Inferior parietal cortex (tissue), 1 donor: Measurements from ENCODE around the gene LAPTM4A.
A peak's percentile ranks its signal among the peaks of the same experiment; 100 is the strongest.
"Not testable (repeated sequence)": the region's sequence is repeated elsewhere in the genome, so short reads cannot be mapped to it uniquely, and the experiment has no call there.

Experiments used
- DNase-seq: peaks from one replicate; pipeline ENCODE4 v3.0.0-alpha.2; 2016; ENCODE audit errors: extremely low spot score

Gene LAPTM4A

DNA sequence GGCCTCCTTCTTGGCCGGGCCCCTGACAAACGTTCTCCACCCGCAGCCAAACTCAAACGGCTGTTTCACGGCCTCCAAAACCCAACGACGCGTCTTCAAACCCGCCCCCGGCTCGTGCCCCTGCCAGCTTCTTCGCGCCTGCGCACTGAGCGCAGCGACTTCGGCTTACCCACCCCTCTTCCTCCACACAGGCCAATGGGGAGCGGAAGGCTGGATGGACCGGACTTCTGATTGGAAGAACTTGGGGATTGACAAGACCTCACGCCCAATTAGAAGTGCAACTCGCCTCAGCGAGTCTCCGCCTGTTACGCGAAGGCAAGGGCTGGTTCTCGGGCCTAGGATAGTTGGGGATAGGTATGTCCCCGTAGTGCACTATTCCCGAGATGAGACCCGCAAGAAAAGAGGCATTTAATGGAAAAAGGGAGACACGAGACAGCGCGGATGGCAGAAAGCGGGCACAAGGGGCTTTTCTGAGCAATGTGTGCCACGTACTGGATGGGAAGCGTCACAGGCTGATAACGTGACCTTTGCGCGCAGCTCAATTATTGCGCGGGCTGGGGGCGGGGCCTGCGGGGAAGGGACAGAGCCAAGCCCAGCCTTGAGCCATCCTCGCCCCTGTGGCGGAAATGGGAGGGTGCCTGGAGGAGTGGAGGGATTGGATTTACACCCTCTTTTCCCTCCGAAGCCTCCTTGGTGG, at the start of gene LAPTM4A:
LAPTM4A (minus strand) TSS at position 97 of the 697 bp plus-strand sequence. CDS start 108 bp downstream, outside the sequence.
- DNase-seq: peak; percentile 99

DNA sequence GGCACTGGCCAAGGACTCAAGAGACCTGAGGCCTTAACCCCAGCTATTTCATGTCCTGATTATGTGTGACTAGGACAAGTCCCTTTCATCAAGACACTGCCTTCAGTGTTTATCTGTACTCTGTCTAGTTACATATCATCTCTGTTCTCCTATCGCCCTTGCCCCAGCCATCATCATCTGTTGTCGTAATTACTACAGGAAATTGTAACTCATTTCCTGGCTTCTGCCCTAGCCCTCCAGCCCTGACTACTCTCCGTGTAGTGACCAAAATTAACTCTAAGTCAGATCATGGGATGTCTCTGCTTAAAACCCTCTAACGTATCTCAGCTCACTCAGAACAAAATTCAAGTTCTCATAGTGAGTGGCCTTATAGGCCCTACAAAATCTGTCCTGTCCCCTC, 49.3 kb upstream of the LAPTM4A start:
- DNase-seq: no peak

DNA sequence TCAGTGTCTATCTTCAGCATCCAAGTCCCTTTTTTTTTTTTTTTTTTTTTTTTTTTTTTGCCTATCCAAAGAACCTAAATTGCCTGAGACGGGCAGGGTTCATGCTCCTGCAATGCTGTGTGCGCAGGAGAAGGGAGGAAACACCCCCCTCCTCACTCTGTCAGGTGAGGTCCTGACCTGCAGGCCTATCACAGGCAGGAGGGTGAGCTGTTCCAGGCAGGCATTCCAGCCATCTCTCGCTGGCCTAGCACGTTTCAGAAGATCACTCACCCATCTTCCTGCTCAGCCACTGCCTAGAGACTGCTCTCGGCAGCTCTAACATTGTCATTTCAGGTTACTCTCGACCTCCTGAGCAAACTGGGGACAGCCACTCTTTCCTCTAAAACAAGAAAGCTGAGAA, 48.4 kb upstream of the LAPTM4A start:
- DNase-seq: no peak

DNA sequence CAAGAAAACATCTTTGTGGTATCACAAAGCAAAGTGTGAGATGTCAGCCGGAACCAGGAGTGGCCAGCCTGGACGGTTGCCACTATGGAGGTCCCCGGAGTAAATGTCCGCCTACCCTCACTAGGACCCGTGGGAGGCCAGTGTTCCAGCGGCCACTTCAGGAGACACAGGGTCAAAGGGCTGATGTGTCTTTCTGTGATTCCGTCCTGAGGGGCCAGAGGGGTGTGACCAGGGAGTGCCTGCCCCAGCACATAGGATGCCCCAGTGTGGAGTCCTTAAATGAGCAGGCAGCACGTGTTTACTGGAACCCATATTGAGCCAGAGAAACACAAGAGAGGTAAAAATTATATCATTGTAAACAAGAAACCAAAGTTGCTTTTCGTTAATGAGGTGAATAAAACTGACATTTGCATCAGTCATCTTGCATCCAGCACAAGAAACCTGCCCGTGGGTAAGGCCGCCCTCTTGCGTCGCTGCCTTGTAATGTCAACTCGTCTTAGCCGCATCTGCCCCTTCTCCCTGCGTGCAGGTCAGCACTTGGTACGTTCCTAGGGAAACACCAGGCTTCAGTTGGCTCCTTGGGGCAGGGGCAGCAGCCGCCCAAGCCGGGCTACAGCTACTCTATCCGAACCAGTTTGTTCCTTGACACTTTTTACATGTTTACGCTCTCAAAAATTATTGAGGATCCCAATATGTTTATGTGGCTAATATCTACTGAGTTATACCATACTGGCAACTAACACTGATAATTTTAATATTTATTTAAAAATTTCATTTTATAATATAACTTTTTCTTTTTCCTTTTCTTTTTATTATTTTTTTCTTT, 46.7 kb upstream of the LAPTM4A start:
- DNase-seq: peak; percentile 80

DNA sequence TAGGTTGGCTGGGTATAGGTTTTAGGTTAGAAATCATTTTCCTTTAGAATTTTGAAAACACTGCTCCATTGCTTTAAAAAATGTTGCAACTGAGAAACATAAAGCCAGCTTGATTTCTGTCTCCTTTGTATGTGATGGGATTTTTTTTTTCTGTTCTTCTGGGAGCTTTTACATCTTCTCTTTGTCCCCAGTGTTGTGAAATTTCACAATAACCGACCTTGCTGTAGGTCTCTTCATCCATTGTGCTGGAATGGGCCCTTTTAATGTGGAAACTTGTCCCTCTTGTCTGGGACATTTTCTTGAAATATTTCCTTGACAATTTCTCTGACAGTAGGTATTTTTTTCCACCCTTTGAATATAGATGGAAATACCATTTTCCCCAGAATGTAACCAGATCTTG, 44.0 kb upstream of the LAPTM4A start:
- no peak for DNase-seq

DNA sequence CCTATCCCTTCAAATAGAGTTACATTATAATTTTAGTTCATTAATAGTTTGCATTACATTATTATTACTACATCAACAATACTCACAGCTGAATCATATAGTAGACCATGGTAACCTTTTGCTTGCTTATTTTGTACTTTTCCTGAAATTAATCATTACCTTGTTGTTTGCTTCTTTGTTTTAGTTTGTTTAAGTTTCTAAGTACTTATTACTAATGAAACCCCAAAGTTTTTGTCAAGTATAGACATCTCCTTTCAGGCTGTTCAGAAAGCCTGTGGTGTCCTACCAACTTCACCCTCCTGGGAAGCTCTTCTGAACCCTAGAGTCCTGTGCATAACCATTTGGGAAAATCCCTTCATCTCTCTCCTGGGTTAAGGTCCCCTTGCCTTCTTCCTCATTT, 43.5 kb upstream of the LAPTM4A start:
- no peak for DNase-seq

DNA sequence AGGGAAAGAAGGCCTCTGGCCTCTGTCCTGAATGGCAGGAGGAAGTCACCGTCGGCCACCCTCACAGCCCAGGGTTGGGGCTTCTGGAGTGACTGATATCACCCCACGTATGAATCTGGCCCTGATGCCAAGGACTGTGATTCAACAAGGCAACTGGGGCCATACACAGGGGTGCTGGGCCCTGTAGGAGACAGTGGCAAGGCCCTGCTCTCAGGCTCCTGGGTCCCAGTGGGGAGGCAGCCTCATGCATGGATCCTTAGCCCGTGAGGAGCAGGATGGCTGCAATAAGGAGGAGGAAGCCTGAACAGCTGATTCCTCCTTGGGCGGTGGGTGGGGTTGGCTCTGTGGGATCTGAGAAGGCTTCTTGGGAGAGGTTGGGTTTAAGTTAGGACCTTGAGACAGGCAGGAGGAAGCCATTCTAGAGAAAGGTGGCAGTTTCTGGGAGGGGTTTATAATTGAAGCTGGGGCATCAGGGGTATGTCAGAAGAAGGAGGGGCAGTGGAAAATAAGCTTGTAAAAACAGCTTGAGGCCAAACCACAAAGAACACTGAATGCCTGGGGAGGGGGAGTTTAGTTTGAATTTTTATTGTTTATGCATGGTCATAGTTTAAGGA, 42.8 kb upstream of the LAPTM4A start:
- no peak for DNase-seq

DNA sequence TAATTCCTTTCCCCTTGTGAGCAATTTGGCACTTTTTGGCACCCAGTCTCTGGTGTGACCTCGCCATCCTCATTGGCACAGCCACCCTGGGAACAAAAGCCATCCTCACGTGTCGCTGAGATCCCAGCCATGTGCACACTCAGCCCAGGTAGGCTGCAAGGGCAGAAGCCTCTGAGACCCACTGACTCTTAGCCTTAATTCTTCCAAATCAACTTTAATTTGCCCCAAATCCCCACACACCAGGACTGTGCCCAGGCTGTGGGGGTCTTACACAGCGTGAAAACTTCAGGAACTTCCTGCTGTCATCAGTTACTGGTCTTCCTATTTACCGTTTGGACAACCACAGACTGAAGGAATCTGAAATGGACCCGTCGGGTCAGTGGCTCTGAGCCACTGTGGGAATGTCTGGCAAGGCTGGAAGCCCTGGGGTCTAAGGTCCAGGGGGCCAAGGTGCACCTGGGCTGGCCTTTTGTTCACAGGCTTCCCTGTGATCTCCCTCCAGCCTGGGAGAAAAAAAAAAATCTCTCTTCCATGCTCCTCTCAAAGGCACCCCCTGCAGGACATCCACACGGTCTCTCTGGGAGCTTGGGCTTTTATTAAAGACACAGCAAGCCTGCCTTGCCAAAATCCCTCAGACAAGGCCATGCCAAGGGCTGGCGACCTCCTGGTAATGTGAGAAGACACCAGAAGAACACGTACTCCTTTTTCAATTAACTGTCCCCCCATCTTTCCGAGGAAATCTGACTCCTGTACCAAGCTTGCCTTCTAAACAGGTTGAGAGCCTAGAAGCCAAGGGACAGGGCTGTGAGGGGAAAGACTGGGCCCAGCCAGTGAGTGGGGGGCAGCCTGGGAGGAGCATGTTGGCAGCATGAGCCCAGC, 42.1 kb upstream of the LAPTM4A start:
- no peak for DNase-seq

DNA sequence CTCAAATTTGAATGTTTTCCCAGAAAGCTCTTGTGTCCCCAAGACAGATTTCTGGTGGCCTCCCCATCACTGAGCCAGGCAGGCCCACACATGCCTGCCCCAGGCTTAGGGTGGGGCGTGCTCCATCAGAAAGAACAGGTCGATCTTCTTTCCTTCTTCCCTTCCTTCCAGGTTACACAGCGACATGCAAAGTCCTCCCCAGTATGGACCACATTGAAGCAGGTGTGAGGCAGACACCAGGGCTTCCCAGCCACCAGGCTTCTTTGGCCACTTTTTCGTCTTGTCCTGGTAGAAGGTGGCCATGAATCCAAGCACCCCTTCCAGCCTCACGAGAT, 41.4 kb upstream of the LAPTM4A start:
- no peak for DNase-seq

DNA sequence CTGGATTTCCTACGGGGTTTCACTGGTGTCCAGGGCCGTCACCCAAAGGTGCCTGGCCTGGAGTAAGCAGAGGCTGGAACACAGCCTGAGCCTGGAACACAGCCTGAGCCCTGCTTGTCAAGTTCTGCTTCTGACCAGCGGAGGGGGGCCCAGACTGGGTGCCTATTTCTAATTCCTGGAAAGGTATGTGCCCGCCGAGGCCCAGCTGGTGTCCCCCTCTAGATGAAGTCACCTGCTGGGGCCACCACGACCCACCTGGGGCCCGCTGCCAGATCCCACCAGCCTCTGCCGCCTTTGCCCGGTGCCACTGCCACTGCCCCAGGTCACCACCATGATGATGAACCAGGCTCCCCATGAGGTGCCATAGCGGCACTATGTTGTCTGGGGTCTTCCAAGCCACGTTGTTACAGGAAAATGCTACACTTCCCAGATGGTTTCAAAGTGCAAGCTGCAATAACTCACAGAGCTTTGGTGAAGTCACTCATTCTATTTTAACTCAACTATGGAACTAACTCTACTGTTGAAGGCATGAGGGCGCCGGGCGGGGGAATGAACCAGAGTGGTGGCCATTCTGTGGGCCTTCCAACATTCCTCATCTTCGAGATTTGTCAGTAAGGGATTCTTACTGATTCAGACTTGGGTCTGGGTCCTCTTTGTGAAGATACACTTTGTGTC, 40.9 kb upstream of the LAPTM4A start:
- no peak for DNase-seq

DNA sequence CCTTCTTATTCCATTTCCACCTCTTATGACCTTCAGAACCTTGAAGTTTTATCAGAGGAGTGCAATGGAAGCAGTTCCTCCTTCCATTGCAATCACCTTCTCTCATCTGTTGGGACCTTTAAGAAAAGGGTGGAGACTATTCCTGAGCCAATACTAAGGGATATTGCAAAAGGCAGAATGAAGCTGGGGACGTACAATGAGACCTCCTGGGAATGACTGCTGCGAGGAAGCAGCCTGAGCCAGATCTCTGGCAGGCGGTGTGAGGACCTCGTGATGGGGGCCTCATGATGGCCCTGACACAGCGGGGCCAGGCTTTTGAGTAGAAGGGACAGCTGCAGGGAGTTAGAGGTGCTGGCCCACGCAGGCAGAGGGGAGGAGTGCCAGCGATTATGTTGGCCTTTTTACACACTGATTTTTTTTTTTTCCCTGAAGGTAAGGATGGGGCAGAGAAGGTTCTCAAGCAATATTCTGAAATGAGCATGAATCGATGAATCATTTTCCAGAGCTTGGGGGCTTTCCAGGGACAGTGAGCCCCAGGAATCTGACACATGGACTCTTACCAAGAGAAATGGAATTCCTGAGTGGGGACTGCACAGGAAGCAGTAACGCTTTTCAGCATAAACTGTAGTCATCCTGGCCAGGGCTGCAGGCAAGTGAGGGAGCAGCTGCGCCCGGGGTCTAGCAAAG, 40.0 kb upstream of the LAPTM4A start:
- DNase-seq: no peak

DNA sequence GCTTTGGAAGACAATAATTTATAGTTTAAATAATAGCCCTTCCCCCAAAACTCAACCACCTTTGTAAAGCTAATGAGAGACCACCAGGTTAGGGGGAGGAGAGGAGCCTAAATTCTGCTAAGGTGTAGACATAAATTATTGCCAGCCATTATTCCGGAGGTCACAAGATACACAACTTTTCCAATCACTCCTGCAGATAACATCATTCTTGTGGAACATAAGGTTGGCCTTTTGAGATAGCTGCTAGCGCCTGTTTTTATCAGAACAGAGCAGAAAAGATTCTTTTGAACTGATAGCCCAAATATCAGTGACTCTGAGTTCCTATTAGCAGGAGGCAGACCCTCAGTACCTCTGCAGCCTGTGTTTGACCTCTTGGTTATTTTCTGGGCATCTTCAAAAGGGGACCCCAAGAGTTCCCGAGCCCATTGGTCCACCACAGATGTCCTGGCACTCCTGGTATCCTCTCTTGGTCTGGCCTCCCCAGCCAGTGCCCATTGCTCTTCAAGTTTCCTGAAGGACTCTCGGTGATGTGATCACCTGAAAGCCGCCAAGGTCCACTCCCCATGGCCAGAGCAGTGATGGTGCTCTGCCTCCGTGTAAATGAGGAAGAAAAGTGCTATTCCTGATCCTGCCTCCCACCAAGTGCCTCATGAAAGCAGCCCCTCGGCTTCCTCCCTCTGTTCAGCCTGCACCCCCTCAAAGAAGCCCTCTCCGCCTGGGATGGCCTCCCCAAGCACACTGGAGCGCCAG, 38.5 kb upstream of the LAPTM4A start:
- DNase-seq: no peak

DNA sequence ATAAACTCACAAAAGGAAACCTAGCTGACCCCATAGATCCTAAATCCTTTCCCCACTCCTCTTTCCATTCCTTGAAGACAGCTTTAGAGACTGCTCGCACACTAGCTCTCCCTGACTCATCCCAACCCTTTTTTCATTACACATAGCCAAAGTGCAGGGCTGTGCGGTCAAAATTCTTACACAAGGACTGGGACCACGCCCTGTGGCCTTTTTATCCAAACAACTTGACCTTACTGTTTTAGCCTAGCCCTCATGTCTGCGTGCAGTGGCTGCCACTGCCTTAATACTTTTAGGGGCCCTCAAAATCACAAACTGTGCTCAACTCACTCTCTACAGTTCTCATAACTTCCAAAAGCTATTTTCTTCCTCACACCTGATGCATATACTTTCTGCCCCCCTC, 34.5 kb upstream of the LAPTM4A start:
- DNase-seq: not testable (repeated sequence)

DNA sequence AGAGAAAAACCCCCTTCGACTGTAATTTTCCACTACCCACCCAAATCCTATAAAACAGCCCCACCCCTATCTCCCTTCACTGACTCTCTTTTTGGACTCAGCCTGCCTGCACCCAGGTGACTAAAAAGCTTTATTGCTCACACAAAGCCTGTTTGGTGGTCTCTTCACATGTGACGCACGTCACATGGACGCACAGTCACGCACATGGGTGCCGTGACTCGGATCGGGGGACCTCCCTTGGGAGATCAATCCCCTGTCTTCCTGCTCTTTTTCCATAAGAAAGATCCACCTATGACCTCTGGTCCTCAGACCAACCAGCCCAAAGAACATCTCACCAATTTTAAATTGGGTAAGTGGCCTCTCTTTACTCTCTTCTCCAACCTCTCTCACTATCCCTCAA, 31.4 kb upstream of the LAPTM4A start:
- not testable (repeated sequence) for DNase-seq

DNA sequence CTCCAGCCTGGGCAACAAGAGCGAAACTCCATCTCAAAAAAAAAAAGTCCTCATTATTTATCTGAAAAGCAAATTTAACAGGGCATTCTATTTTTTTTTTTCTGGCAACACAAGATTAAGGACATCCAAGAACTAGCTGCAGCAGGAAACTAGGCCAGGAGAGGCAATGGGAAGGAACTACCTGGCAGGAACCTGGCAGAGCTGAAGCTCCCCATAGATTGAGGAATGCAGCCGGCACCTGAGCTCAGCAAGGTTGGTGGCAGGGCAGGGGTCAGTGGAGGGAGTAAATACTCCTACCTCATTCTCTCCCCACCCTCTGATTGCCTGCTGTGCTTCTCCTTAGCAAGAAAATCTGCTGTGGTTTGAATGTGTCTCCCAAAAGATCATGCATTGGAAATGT, 30.4 kb upstream of the LAPTM4A start:
- DNase-seq: no peak

DNA sequence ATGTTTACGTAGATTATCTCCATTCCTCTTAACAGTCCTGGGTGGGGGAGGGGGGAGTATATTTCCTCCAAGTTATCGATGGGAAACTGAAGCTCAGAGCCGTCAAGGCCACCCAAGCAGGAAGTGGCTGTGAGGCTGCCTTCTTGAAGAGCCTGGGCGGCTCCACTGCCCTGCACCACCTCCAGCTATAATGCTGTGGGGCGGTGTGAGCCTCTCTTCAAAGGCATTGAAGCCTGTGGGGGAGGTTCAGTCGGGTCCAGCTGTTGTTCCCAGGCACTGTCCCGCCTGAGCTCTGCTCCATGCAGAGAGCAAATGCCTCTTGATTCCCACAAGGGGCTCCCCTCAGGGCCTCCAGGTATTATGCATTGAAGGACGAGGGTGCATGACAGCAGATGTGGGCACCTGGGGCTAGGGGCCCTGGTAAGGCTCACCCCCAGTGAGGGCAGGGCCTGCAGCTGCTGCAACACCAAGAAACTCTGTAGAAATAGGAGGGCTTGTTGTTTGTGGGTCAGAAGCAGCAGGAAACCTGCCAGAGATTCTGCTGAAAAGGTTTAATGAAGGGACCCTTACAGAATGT, 29.5 kb upstream of the LAPTM4A start:
- no peak for DNase-seq

DNA sequence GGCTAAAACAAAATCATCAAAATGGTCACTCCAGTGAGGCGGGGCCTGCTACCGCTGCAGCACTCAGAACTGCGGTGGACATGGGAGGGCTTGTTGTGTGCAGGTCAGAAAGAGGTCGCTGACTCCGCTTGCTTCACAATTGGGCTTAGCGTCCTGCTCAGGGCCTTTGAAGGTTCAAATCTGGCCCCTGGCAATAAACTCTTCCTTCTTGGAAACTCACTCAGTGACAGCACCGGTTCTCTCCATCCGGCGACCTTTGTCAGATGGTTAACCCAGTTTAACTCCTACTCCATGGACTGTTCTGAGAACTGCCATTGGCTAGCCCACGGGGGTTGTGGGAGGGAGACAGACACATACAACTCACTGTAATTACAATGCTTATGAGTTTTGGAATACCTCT, 29.0 kb upstream of the LAPTM4A start:
- DNase-seq: no peak

DNA sequence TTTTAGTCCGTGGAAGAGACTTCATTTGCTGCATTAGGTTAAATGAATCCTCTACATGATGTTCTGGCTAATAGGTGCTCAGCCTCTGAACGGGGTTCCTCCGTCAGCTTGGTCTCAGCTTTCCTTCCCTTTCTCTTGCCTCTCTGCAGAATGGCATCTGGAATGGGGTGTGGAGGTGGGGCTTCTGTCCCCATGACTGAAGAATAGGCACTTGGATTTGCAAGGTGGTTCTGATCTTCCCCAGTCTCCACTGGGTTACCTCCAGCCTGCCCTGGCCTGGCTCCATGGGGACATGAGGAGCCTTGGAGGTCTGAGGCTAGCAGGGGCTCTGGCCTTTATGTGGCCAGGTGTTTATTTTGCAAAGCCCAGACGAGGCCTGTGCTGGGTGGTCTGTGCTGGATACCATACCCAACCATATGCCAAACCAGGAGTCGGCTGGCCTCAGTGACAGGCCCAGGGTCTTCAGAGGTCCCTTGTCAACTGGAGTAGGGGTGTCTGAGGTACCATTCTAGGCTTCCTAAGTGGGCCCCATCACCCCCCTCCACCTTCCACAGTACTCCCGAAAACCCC, 28.2 kb upstream of the LAPTM4A start:
- no peak for DNase-seq

DNA sequence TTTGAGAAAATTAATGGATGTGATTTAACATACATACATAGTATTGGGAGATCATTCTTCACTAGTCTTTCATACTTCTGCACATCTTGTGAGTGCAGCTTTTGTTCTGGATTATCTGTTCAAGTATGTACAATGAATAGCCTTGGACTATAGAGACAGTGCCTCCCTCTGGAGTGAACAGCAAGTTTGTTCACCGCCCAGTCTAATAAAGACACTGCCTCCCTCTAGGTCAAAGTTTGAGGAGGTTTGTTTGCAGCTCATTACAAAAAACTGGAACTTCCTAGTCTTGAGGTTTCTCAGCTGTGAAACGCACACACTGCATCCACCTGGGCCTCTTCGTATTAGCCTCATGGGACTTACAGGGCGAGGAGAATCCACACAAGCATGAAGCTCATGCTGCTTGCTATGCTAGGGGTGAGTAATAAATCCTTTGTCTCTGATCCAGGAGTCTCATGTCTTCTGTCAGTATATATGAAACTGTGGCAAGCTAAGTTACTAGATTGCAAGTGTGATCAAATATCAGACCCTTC, 26.0 kb upstream of the LAPTM4A start:
- DNase-seq: no peak
